Cerebellar cortex (tissue), 1 donor: ENCODE data around the gene OR11A1.
"Not testable (repeated sequence)": the region's sequence is repeated elsewhere in the genome, so short reads cannot be mapped to it uniquely, and the experiment has no call there.

Experiments
- DNase-seq: peaks from one replicate; pipeline ENCODE4 v3.0.0-alpha.2; 2015; ENCODE audit warnings: low spot score

The OR11A1 gene

GRCh38 chr6:29478740-29479139, 21.9 kb upstream of the OR11A1 start:
- DNase-seq: no peak

- DNase-seq: no peak
Observed at GRCh38 chr6:29477923-29478450, 21.1 kb upstream of the OR11A1 start.

GRCh38 chr6:29474996-29475395, 18.1 kb upstream of the OR11A1 start:
- no peak for DNase-seq

GRCh38 chr6:29466241-29466640, 9.4 kb upstream of the OR11A1 start:
- no peak for DNase-seq

GRCh38 chr6:29465801-29466200, 8.9 kb upstream of the OR11A1 start:
- DNase-seq: no peak

GRCh38 chr6:29465279-29465678, 8.4 kb upstream of the OR11A1 start:
- no peak for DNase-seq

GRCh38 chr6:29462022-29462421, 5.2 kb upstream of the OR11A1 start:
- DNase-seq: no peak

GRCh38 chr6:29461021-29461814, 4.3 kb upstream of the OR11A1 start:
- DNase-seq: no peak

GRCh38 chr6:29451471-29452193, 5.2 kb downstream of the OR11A1 start:
- no peak for DNase-seq

- DNase-seq: no peak
Observed at GRCh38 chr6:29447670-29448069, 9.2 kb downstream of the OR11A1 start.

- not testable (repeated sequence) for DNase-seq
Observed at GRCh38 chr6:29444031-29444430, 12.8 kb downstream of the OR11A1 start.

- DNase-seq: no peak
Observed at GRCh38 chr6:29442719-29443118, 14.2 kb downstream of the OR11A1 start.

GRCh38 chr6:29439006-29439405, 17.9 kb downstream of the OR11A1 start, which contains the start of gene OR10C1:
Gene OR10C1, plus strand, starts transcription at chr6:29439306. Its CDS starts 710 bp downstream, at chr6:29440016.
- DNase-seq: no peak

- DNase-seq: not testable (repeated sequence)
Observed at GRCh38 chr6:29436730-29437129, 20.1 kb downstream of the OR11A1 start.

- peak; percentile 1 for DNase-seq
Observed at GRCh38 chr6:29426654-29427053, 30.2 kb downstream of the OR11A1 start.

- no peak for DNase-seq
Observed at GRCh38 chr6:29425075-29425474, 31.8 kb downstream of the OR11A1 start.

GRCh38 chr6:29424575-29424974, 32.3 kb downstream of the OR11A1 start:
- DNase-seq: no peak

GRCh38 chr6:29424168-29424567, 32.7 kb downstream of the OR11A1 start:
- DNase-seq: no peak

GRCh38 chr6:29419516-29419915, 37.4 kb downstream of the OR11A1 start:
- no peak for DNase-seq

GRCh38 chr6:29414588-29414987, 42.3 kb downstream of the OR11A1 start, which contains the start of gene OR12D1:
Gene OR12D1, plus strand, starts transcription at chr6:29414928.
- peak; percentile 1 for DNase-seq

GRCh38 chr6:29403801-29404200, 53.1 kb downstream of the OR11A1 start:
- no peak for DNase-seq

- DNase-seq: no peak
Observed at GRCh38 chr6:29399525-29399924, 57.3 kb downstream of the OR11A1 start.

GRCh38 chr6:29395331-29395730, 61.5 kb downstream of the OR11A1 start, which contains the start of gene OR12D2:
Gene OR12D2, plus strand, starts transcription at chr6:29395631. Its CDS starts 1,069 bp downstream, at chr6:29396700.
- DNase-seq: no peak
